Keratinocyte (primary cell): ENCODE measurements around the gene PLPP1. TPM values are rescaled to one million over a fixed set of nuclear protein-coding genes. Genes with fewer than 3 reads are reported as not detected.

ENCODE experiments used
- DNase-seq: peaks from one replicate; pipeline ENCODE4 v3.0.0-alpha.2; 2011; ENCODE audit warnings: low read depth, missing footprints, low spot score
- FAIRE-seq: peaks from 2 replicates; lab custom pipeline; 2011; peaks lifted over from hg19 to GRCh38; lab: Jason Lieb, UNC
- H2AFZ ChIP-seq: 2 replicates; pipeline ENCODE4 v1.6.0; 2012; ENCODE audit warnings: low read length, control low read depth, inconsistent platforms; ENCODE audit not compliant: control insufficient read depth
- H3K27ac ChIP-seq: 2 replicates; pipeline ENCODE4 v1.5.1; 2011; ENCODE audit warnings: low read length; ENCODE audit not compliant: control insufficient read depth, insufficient read depth
- H3K27me3 ChIP-seq: 3 replicates; pipeline ENCODE4 v1.6.0; 2011; ENCODE audit warnings: low read length; ENCODE audit not compliant: control insufficient read depth, insufficient read depth; ENCODE audit errors: extremely low read depth
- H3K36me3 ChIP-seq, 2 experiments: 2 replicates in 1 of 2; 3 replicates in 1 of 2; pipeline ENCODE4 v1.5.1; 2011; ENCODE audit warnings: low read length in 2 of 2, mild to moderate bottlenecking in 1 of 2; ENCODE audit not compliant: control insufficient read depth in 2 of 2, insufficient read depth in 2 of 2; ENCODE audit errors: extremely low read depth in 1 of 2
- H3K4me1 ChIP-seq: 3 replicates; pipeline ENCODE4 v1.5.1; 2011; ENCODE audit warnings: low read length; ENCODE audit not compliant: control insufficient read depth, insufficient read depth; ENCODE audit errors: extremely low read depth
- H3K4me2 ChIP-seq: 3 replicates; pipeline ENCODE4 v1.6.0; 2011; ENCODE audit warnings: low read depth, low read length; ENCODE audit not compliant: control insufficient read depth, insufficient read depth; ENCODE audit errors: extremely low read depth
- H3K4me3 ChIP-seq, 3 experiments: fragments of 200-600 bp in 1 of 3; sonication (generic) in 1 of 3; 2 replicates in 2 of 3; 3 replicates in 1 of 3; pipeline ENCODE4 v1.5.1; 2011 to 2016; ENCODE audit warnings: low read length in 3 of 3, mild to moderate bottlenecking in 3 of 3, control low read depth in 2 of 3, inconsistent platforms in 1 of 3, low read depth in 1 of 3, mixed read lengths in 1 of 3, mixed run types in 1 of 3, moderate library complexity in 1 of 3; ENCODE audit not compliant: control insufficient read depth in 2 of 3, insufficient read depth in 2 of 3; ENCODE audit errors: extremely low read depth in 1 of 3
- H3K79me2 ChIP-seq: 2 replicates; pipeline ENCODE4 v1.6.0; 2012; ENCODE audit warnings: low read length; ENCODE audit not compliant: control insufficient read depth, insufficient read depth
- H3K9ac ChIP-seq: 3 replicates; pipeline ENCODE4 v1.6.0; 2011; ENCODE audit warnings: low read length; ENCODE audit not compliant: control insufficient read depth, insufficient read depth; ENCODE audit errors: extremely low read depth
- H3K9me1 ChIP-seq: 3 replicates; pipeline ENCODE4 v1.6.0; 2011; ENCODE audit warnings: low read length; ENCODE audit not compliant: control insufficient read depth, insufficient read depth; ENCODE audit errors: extremely low read depth
- H3K9me3 ChIP-seq: 2 replicates; pipeline ENCODE4 v1.5.1; 2012; ENCODE audit warnings: low read depth, low read length; ENCODE audit not compliant: control insufficient read depth
- H4K20me1 ChIP-seq: 3 replicates; pipeline ENCODE4 v1.6.0; 2011; ENCODE audit warnings: low read length; ENCODE audit not compliant: control insufficient read depth, insufficient read depth; ENCODE audit errors: extremely low read depth
- CTCF ChIP-seq, 3 experiments: IDR thresholded peaks in 1 of 3; conservative IDR thresholded peaks in 1 of 3; optimal IDR thresholded peaks in 1 of 3; 2 replicates in 2 of 3; 3 replicates in 1 of 3; pipeline versions ENCODE3 to v1.5.1; 2011; ENCODE audit warnings: low read length in 3 of 3, mild to moderate bottlenecking in 3 of 3, moderate library complexity in 2 of 3, control low read depth in 1 of 3, inconsistent platforms in 1 of 3; ENCODE audit not compliant: insufficient read depth in 2 of 3; ENCODE audit errors: extremely low read depth in 1 of 3
- EZH2 ChIP-seq: IDR thresholded peaks from one replicate; pipeline ENCODE4 v1.6.1; 2012; ENCODE audit warnings: inconsistent platforms, mild to moderate bottlenecking, low read length, moderate library complexity
- dilution Hi-C: fragments of 300-500 bp; cut with MboI; formaldehyde crosslinking; loops from one replicate; pipeline ENCODE4 v1.7.0; 2020; ENCODE audit warnings: low sequenced_read_pairs; ENCODE audit not compliant: extremely low pct_ligation_motif_present
- polyA plus RNA-seq, 5 experiments: library from polyadenylated mRNA; depleted of rRNA in 3 of 5; stranded (reverse) in 3 of 5; stranded (forward) in 1 of 5; unstranded in 1 of 5; fragments of >200 nt; gene quantifications; 1 replicate in 1 of 5; 2 replicates in 3 of 5; 3 replicates in 1 of 5; pipeline versions ENCODE4 v1.2.1 to v1.2.3, GENCODE V29; 2011 to 2012; ENCODE audit warnings: missing spikeins in 2 of 5, low read depth in 1 of 5, low replicate concordance in 1 of 5

PLPP1 gene
- polyA plus RNA-seq, 1 donor (not counting 4 experiments of a cell fraction or from before 2014, with no cell fraction given) = 13.2 TPM

DNA sequence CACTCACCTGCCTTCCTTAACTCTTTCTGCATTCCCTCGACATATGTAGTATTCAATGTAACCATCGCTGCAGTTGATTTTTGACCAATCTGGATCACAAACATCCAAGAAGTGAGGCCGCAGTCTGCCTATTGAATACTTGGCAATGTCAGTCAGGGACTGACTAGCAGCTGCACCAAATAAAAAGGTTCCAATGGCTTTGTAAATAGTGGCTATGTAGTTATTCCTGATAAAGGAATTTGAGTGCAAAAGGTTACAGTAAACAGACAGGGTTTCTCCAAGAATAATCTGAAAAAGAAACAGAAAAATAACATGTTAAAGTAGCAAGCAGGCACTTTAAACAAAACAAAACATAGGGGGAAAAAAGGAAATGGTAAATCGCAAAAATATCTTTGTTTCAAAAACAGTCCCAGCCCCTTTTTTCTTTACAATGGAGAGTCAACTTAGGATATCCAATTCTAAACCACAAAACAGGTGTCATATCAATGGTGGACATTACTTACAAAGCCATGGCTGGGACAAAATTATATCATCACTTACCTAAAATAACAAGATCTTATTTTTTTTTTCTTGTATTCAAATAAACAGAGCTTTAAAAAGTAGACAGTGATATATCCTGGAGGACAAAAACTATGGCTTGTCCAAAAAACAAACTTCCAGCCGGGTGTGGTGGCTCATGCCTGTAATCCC lies 66.8 kb downstream of the PLPP1 start:
- dilution Hi-C loops = no loop called here
- no peak for FAIRE-seq
- H2AFZ ChIP-seq = no peak overlapping the region

DNA sequence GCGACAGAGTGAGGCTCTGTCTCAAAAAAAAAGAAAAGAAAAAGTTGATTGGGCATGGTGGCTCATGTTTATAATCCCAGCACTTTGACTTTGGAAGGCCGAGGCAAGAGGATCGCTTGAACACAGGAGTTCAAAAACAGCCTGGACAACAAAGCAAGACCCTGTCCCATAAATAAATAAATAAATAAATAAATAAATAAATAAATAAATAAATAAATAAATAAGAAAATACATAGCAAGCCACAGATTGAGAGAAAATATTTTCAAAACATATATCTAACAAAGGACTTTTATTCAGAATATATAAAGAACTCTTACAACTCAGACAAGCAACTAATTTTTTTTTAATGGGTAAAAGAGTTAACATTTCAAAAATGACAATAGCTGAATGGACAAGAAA lies 71.2 kb downstream of the PLPP1 start:
- no peak overlapping the region for H2AFZ ChIP-seq
- no peak overlapping the region for H3K27ac ChIP-seq
- H3K9ac ChIP-seq = no peak overlapping the region
- no peak overlapping the region for H3K4me3 ChIP-seq
- H3K27me3 ChIP-seq = no peaks in the 10 kb centered on the region
- no peak for FAIRE-seq
- no peaks in the 10 kb centered on the region for H3K9me3 ChIP-seq
- no peak overlapping the region for H3K4me2 ChIP-seq
- no peaks in the 10 kb centered on the region for H3K36me3 ChIP-seq
- TF ChIP-seq CTCF (optimal IDR thresholded peaks at IDR 0.05 in 1 of 3, IDR thresholded peaks at IDR 0.05 in 1 of 3, conservative IDR thresholded peaks at IDR 0.05 in 1 of 3; ENCODE audit: extremely low read depth in 1 of 3, insufficient read depth in 2 of 3, low read length in 3 of 3) = no peak
- TF ChIP-seq EZH2 = no peak
- H3K79me2 ChIP-seq = no peaks in the 10 kb centered on the region
- dilution Hi-C loops = no loop called here
- DNase-seq = no peak
- no peaks in the 10 kb centered on the region for H4K20me1 ChIP-seq
- H3K9me1 ChIP-seq = no peaks in the 10 kb centered on the region
- no peaks in the 10 kb centered on the region for H3K4me1 ChIP-seq

More for the DNA sequence above, 66.8 kb downstream of the PLPP1 start:
- H3K9me1 ChIP-seq = no peaks in the 10 kb centered on the region
- H3K27ac ChIP-seq = no peak overlapping the region
- H3K79me2 ChIP-seq = no peaks in the 10 kb centered on the region
- H3K9me3 ChIP-seq = no peaks in the 10 kb centered on the region
- H3K4me1 ChIP-seq = no peaks in the 10 kb centered on the region
- no peak for DNase-seq
- TF ChIP-seq CTCF (optimal IDR thresholded peaks at IDR 0.05 in 1 of 3, IDR thresholded peaks at IDR 0.05 in 1 of 3, conservative IDR thresholded peaks at IDR 0.05 in 1 of 3; ENCODE audit: extremely low read depth in 1 of 3, insufficient read depth in 2 of 3, low read length in 3 of 3) = no peak
- no peaks in the 10 kb centered on the region for H3K27me3 ChIP-seq
- H3K9ac ChIP-seq = no peak overlapping the region
- no peaks in the 10 kb centered on the region for H3K36me3 ChIP-seq
- no peaks in the 10 kb centered on the region for H4K20me1 ChIP-seq
- H3K4me2 ChIP-seq = no peak overlapping the region
- H3K4me3 ChIP-seq = no peak overlapping the region
